Activated CD8-positive, alpha-beta T cell treated with anti-CD3 and anti-CD28 coated beads for 36 hours (primary cell): ENCODE data around the gene ATXN7L1. TPM values are rescaled to one million over a fixed set of nuclear protein-coding genes. Genes with fewer than 3 reads are reported as not detected.
A peak's percentile ranks its signal among the peaks of the same experiment; 100 is the strongest.
"Not testable (repeated sequence)": the region's sequence is repeated elsewhere in the genome, so short reads cannot be mapped to it uniquely, and the experiment has no call there.

Experiments
- ATAC-seq: fragments of 200-7000 bp; cut with Tn5 transposase; one replicate; pipeline ENCODE4 v1.10.0; 2021; ENCODE audit warnings: mild to moderate bottlenecking, moderate library complexity
- CTCF ChIA-PET: fragments of 350-600 bp; sonication (Branson Sonifier 250); formaldehyde crosslinking; loops from one replicate; lab custom pipeline; 2021; ENCODE audit warnings: antibody characterized with exemption; lab: Charles Lee
- POLR2A ChIA-PET: fragments of 350-600 bp; sonication (Branson Sonifier 250); formaldehyde crosslinking; loops from one replicate; lab custom pipeline; 2021; ENCODE audit warnings: antibody characterized with exemption; lab: Charles Lee
- DNase-seq: peaks from one replicate; pipeline ENCODE4 v3.0.0-alpha.2; 2020
- H3K27ac Mint-ChIP-seq: one replicate; pipeline ENCODE4 v1.8.0; 2021; ENCODE audit warnings: mild to moderate bottlenecking, mixed read lengths
- H3K27me3 Mint-ChIP-seq: one replicate; pipeline ENCODE4 v1.8.0; 2021; ENCODE audit warnings: mixed read lengths
- H3K36me3 Mint-ChIP-seq: one replicate; pipeline ENCODE4 v1.8.0; 2021; ENCODE audit warnings: low read depth, mixed read lengths
- H3K4me1 Mint-ChIP-seq: one replicate; pipeline ENCODE4 v1.8.0; 2021; ENCODE audit warnings: low read depth, mixed read lengths
- H3K4me3 Mint-ChIP-seq: one replicate; pipeline ENCODE4 v1.8.0; 2021; ENCODE audit warnings: mild to moderate bottlenecking, moderate library complexity, mixed read lengths
- H3K9me3 Mint-ChIP-seq: one replicate; pipeline ENCODE4 v1.8.0; 2021; ENCODE audit warnings: mixed read lengths
- intact Hi-C: fragments of 100-400 bp; cut with micrococcal nuclease; formaldehyde crosslinking; loops from one replicate; pipeline ENCODE4 v1.10.0; 2022
- total RNA-seq, 2 experiments: library from RNA; stranded (reverse); gene quantifications; one replicate each; pipeline ENCODE4 v1.2.3, GENCODE V29; 2021
- TF ChIP-seq, protein P1 (sequence below): fragments of 200-600 bp; IDR thresholded peaks from one replicate; pipeline ENCODE4 v1.8.0; 2022; ENCODE audit warnings: antibody characterized with exemption, mild to moderate bottlenecking

ATXN7L1 gene
- total RNA-seq, 2 experiments from 2014 or later, result 4.8 to 5.3 TPM

DNA sequence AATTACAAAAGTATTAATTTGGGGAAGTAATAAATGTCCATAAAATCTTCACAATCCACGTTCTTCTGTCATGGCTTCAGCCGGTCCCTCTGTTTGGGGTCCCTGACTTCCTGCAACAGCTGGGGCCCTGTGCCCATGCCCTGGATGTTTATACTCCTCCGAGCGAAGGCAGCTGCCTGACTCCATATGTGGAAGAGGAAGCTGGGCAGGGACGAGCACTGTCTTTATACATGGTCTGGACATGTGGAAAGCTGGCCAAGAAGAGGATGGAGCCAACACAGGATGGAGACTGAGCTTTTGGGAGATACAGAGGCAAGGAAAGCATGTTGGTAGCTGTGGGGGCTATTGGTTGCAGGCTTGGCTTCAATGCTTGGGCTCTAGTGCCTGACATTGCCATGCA is 178.6 kb downstream of the ATXN7L1 start:
- Mint-ChIP-seq H3K4me3 (no peak overlapping the region), H3K4me1 (peaks cover 9% of the 10 kb centered on the region), H3K27me3 (no peaks in the 10 kb centered on the region), H3K9me3 (peaks cover 6% of the 10 kb centered on the region), H3K36me3 (no peaks in the 10 kb centered on the region), H3K27ac (no peak overlapping the region)
- CTCF ChIA-PET, result interaction anchor here (1.2 kb wide), 1 partner anchor 41 kb away, joined by 3 read pairs; no protein-coding TSS in a partner anchor
- TF ChIP-seq, protein P1, sequence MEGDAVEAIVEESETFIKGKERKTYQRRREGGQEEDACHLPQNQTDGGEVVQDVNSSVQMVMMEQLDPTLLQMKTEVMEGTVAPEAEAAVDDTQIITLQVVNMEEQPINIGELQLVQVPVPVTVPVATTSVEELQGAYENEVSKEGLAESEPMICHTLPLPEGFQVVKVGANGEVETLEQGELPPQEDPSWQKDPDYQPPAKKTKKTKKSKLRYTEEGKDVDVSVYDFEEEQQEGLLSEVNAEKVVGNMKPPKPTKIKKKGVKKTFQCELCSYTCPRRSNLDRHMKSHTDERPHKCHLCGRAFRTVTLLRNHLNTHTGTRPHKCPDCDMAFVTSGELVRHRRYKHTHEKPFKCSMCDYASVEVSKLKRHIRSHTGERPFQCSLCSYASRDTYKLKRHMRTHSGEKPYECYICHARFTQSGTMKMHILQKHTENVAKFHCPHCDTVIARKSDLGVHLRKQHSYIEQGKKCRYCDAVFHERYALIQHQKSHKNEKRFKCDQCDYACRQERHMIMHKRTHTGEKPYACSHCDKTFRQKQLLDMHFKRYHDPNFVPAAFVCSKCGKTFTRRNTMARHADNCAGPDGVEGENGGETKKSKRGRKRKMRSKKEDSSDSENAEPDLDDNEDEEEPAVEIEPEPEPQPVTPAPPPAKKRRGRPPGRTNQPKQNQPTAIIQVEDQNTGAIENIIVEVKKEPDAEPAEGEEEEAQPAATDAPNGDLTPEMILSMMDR, result no peak
- intact Hi-C loops, result no loop called here
- ATAC-seq (no peak), DNase-seq (no peak)
- POLR2A ChIA-PET, result interaction anchor here (1.5 kb wide), 1 partner anchor 9 kb away, joined by 3 read pairs; no protein-coding TSS in a partner anchor

DNA sequence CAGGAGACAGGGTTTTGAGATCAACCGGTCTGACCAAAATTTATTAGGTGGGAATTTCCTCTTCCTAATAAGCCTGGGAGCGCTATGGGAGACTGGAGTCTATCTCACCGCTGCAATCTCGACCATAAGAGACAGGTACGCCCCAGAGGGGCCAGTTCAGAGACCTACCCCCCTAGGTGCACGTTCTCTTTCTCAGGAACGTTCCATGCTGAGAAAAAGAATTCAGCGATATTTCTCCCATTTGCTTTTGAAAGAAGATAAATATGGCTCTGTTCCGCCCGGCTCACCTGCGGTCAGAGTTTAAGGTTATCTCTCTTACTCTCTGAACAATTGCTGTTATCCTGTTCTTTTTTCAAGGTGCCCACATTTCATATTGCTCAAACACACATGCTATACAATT is 179.2 kb downstream of the ATXN7L1 start:
- H3K27me3 Mint-ChIP-seq, H3K27ac Mint-ChIP-seq, ATAC-seq, H3K9me3 Mint-ChIP-seq, DNase-seq, intact Hi-C loops, POLR2A ChIA-PET, H3K4me3 Mint-ChIP-seq, H3K36me3 Mint-ChIP-seq: not testable (repeated sequence)
- peaks cover 11% of the 10 kb centered on the region for H3K4me1 Mint-ChIP-seq
- CTCF ChIA-PET, result interaction anchor here (1.3 kb wide), 1 partner anchor 63 kb away, joined by 3 read pairs; no protein-coding TSS in a partner anchor

DNA sequence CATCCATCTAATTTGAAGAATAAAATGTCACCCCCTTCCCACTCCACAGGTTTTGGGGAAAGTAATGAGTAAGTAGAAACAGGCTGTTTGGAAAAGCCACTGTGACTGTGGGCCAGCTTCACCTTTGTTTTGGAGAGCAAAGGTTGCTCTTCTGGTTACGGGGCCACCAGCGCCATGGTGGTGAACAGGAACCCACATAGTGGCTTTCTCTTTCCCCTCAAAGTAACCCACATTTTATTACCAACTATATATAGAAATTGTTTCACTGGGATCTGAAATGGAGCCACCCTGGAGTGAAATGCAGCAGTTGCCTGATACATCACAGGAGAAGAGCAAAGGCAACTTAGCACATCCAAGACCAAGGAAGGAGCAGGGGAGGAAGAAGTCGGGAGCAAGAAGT is 182.8 kb downstream of the ATXN7L1 start:
- H3K27me3 Mint-ChIP-seq, result no peaks in the 10 kb centered on the region
- TF ChIP-seq, protein P1, result no peak
- CTCF ChIA-PET, result interaction anchor here (1.4 kb wide), 1 partner anchor 37 kb away, joined by 9 read pairs; no protein-coding TSS in a partner anchor
- no peak for ATAC-seq
- POLR2A ChIA-PET, result no interaction called here
- H3K9me3 Mint-ChIP-seq, result peaks cover 6% of the 10 kb centered on the region
- peaks cover 38% of the 10 kb centered on the region for H3K4me1 Mint-ChIP-seq
- intact Hi-C loops, result no loop called here
- no peak for DNase-seq
- no peaks in the 10 kb centered on the region for H3K36me3 Mint-ChIP-seq
- no peak overlapping the region for H3K27ac Mint-ChIP-seq
- H3K4me3 Mint-ChIP-seq, result no peak overlapping the region

DNA sequence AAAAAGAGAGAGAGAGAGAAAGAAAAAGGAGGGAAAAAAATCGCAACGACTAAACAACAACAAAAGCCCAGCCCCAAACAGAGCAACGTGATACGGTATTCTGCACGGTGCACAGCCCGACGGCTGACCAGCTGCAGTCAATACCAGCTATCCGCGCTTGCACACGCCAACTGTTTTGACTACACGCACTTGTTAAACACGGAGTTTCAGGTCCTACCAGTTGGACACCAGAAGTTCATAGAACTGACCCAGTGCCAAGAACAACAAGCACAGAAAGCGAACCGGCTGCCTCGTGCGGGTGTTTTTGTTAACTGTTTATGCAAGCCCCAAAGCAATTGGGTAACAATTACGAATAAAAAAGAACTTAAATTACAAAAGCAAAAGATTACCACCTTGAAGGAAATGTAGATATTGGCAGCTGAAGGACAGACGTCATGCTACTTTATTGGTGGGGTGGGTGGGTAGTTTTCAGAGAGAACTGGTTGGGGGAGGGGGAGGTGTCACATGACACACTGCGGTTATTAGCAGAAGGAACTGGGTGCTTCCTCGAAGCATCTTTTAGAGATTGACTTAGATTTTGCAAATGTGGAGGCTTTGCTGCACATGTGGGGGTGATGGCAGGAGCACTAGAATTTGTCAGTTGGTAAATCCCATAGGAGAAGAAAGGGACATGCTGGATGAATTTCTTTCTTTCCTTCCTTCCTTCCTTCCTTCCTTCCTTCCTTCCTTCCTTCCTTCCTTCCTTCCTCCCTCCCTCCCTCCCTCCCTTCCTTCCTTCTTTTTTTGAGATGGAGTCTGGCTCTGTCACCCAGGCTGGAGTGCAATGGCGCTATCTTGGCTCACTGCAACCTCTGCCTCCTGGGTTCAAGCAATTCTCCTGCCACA is 184.5 kb downstream of the ATXN7L1 start:
- Mint-ChIP-seq H3K27ac (peak overlapping the region; percentile 95), H3K36me3 (no peaks in the 10 kb centered on the region), H3K9me3 (peaks cover 6% of the 10 kb centered on the region), H3K4me3 (peak overlapping the region; percentile 90), H3K4me1 (peaks cover 38% of the 10 kb centered on the region), H3K27me3 (no peaks in the 10 kb centered on the region)
- DNase-seq (peak; percentile 88), ATAC-seq (peak; percentile 61)
- TF ChIP-seq, protein P1, result no peak
- intact Hi-C loops, result no loop called here
- ChIA-PET CTCF (interaction anchor here (1.2 to 2.0 kb wide), 4 partner anchors 15 to 69 kb away, joined by 3 to 7 read pairs (median 6); no protein-coding TSS in a partner anchor), POLR2A (interaction anchor here (1.0 to 2.2 kb wide), 3 partner anchors 15 to 298 kb away, joined by 3 to 17 read pairs (median 6); no protein-coding TSS in a partner anchor)

DNA sequence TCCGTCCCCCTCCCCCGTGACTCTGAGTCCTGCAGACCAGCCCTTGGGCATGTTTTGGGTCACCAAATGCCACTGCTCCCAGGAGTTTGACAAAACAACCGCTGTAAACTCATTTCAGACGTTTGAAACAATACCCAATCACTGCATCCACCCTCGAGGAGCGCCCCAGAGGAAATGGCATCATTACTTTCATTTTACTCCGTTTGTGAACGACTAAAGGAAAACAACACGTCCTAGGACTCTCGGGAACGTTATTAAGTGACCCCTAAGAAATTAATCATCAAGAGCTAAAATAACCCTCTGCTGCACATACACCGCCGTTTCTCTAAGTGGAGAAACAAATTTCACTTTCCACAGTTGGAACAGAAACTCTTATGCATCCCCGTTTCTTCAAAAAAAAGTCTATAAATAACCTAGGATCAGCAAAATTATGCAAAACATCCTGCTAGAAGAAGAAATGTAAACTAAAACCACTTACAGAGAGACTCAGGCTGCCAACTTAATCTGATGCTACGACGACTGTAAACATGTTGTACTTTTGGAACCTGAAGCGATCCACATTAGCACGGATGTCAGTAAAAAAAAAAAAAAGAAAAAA is 185.2 kb downstream of the ATXN7L1 start:
- Mint-ChIP-seq H3K9me3 (no peaks in the 10 kb centered on the region), H3K4me1 (peaks cover 38% of the 10 kb centered on the region), H3K27ac (peak overlapping the region; percentile 95), H3K27me3 (no peaks in the 10 kb centered on the region), H3K4me3 (peak overlapping the region; percentile 90), H3K36me3 (no peaks in the 10 kb centered on the region)
- CTCF ChIA-PET, result interaction anchor here (1.2 to 2.0 kb wide), 4 partner anchors 14 to 70 kb away, joined by 3 to 7 read pairs (median 6); no protein-coding TSS in a partner anchor
- ATAC-seq, result peak; percentile 81
- TF ChIP-seq, protein P1, result no peak
- intact Hi-C loops, result no loop called here
- DNase-seq, result peak; percentile 72
- POLR2A ChIA-PET, result interaction anchor here (1.0 to 2.2 kb wide), 3 partner anchors 14 to 299 kb away, joined by 3 to 17 read pairs (median 6); no protein-coding TSS in a partner anchor
